ENCODE data around the gene CTPS1.
A peak's percentile ranks its signal among the peaks of the same experiment; 100 is the strongest.

CTPS1 gene

DNA sequence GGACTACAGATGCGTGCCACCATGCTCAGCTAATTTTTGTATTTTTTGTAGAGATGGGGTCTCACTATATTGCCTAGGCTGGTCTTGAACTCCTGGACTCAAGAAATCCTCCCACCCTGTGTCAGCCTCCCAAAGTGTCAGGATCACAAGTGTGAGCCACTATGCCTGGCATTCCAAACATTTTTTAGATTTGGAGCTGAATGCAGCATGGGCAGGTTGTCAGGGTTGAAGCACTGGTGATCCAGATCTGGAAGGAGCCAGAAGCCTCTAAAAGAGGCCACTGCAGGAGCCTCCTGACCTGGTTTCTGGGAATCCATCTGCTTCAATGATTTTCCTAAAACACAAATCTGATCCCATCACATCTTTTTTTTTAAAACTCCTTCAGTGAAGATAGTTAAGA lies 1.8 kb upstream of the CTPS1 start:
- no peak overlapping the region for H3K27ac ChIP-seq (ENCODE audit: low read length)
- H3F3A ChIP-seq (ENCODE audit: insufficient read depth, low read length): 0 out of 2 replicates have a peak, but pooled peaks cover 6% of the 10 kb centered on the region
- no peak overlapping the region for H3K4me2 ChIP-seq (ENCODE audit: low read depth, low read length)
- no peaks in the 10 kb centered on the region for H3K36me3 ChIP-seq (replicated peaks; ENCODE audit: insufficient read depth, low read length)
- H4K20me1 ChIP-seq (ENCODE audit: insufficient read depth, low read length): peaks cover 14% of the 10 kb centered on the region; the same call in 1 of the 2 replicates
- no peaks in the 10 kb centered on the region for H3K27me3 ChIP-seq (replicated peaks; ENCODE audit: insufficient read depth, low read length)
- TF ChIP-seq EZH2phosphoT487 (IDR thresholded peaks at IDR 0.05; ENCODE audit: low read length): no peak
- TF ChIP-seq, protein P1, sequence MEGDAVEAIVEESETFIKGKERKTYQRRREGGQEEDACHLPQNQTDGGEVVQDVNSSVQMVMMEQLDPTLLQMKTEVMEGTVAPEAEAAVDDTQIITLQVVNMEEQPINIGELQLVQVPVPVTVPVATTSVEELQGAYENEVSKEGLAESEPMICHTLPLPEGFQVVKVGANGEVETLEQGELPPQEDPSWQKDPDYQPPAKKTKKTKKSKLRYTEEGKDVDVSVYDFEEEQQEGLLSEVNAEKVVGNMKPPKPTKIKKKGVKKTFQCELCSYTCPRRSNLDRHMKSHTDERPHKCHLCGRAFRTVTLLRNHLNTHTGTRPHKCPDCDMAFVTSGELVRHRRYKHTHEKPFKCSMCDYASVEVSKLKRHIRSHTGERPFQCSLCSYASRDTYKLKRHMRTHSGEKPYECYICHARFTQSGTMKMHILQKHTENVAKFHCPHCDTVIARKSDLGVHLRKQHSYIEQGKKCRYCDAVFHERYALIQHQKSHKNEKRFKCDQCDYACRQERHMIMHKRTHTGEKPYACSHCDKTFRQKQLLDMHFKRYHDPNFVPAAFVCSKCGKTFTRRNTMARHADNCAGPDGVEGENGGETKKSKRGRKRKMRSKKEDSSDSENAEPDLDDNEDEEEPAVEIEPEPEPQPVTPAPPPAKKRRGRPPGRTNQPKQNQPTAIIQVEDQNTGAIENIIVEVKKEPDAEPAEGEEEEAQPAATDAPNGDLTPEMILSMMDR (IDR thresholded peaks at IDR 0.05; ENCODE audit: low read length): no peak
- no peak for TF ChIP-seq EZH2 (optimal IDR thresholded peaks at IDR 0.05; ENCODE audit: low read depth, low read length)
- no peak for DNase-seq
- H3K4me1 ChIP-seq (ENCODE audit: low read length): peaks cover 14% of the 10 kb centered on the region
- H3K9me3 ChIP-seq (replicated peaks; ENCODE audit: insufficient read depth, low read length): no peaks in the 10 kb centered on the region
- no peak overlapping the region for H3K9ac ChIP-seq (ENCODE audit: low read length)
- H2AFZ ChIP-seq (ENCODE audit: low read length): no peak overlapping the region
- H3K4me3 ChIP-seq (ENCODE audit: low read length): no peak overlapping the region
- peaks cover 28% of the 10 kb centered on the region for H3K79me2 ChIP-seq (ENCODE audit: low read length)
- no peaks in the 10 kb centered on the region for H3K9me2 ChIP-seq (replicated peaks; ENCODE audit: insufficient read depth, low read length)

GRCh38 chr1:40978886-40979240 lies 633 bp upstream of the CTPS1 start:
- Histone ChIP-seq H3K9me3 (replicated peaks; ENCODE audit: insufficient read depth, low read length) (no peaks in the 10 kb centered on the region), H4K20me1 (ENCODE audit: insufficient read depth, low read length) (peaks cover 18% of the 10 kb centered on the region; the same call in 1 of the 2 replicates), H3K36me3 (replicated peaks; ENCODE audit: insufficient read depth, low read length) (peaks cover 8% of the 10 kb centered on the region; the same call in 1 of the 2 replicates), H3K27me3 (replicated peaks; ENCODE audit: insufficient read depth, low read length) (no peaks in the 10 kb centered on the region), H3K9ac (ENCODE audit: low read length) (peak overlapping the region; percentile 97; the same call in 1 of the 2 replicates), H3K27ac (ENCODE audit: low read length) (no peak overlapping the region), H3K4me3 (ENCODE audit: low read length) (peak overlapping the region; percentile 80), H3F3A (ENCODE audit: insufficient read depth, low read length) (0 out of 2 replicates have a peak, but pooled peaks cover 6% of the 10 kb centered on the region), H3K9me2 (replicated peaks; ENCODE audit: insufficient read depth, low read length) (no peaks in the 10 kb centered on the region), H3K4me1 (ENCODE audit: low read length) (peaks cover 14% of the 10 kb centered on the region), H3K79me2 (ENCODE audit: low read length) (peaks cover 39% of the 10 kb centered on the region), H2AFZ (ENCODE audit: low read length) (peak overlapping the region; percentile 97), H3K4me2 (ENCODE audit: low read depth, low read length) (peak overlapping the region; percentile 85)
- TF ChIP-seq EZH2phosphoT487 (IDR thresholded peaks at IDR 0.05; ENCODE audit: low read length) (no peak), EZH2 (optimal IDR thresholded peaks at IDR 0.05; ENCODE audit: low read depth, low read length) (no peak)
- TF ChIP-seq, protein P1 (IDR thresholded peaks at IDR 0.05; ENCODE audit: low read length): no peak
- DNase-seq: no peak

- Histone ChIP-seq H3K9me3 (replicated peaks; ENCODE audit: insufficient read depth, low read length) (no peaks in the 10 kb centered on the region), H3K4me3 (ENCODE audit: low read length) (peak overlapping the region; percentile 85), H3K79me2 (ENCODE audit: low read length) (peaks cover 51% of the 10 kb centered on the region), H2AFZ (ENCODE audit: low read length) (peak overlapping the region; percentile 46), H3K4me1 (ENCODE audit: low read length) (peaks cover 14% of the 10 kb centered on the region), H3K36me3 (replicated peaks; ENCODE audit: insufficient read depth, low read length) (peaks cover 14% of the 10 kb centered on the region), H3K27me3 (replicated peaks; ENCODE audit: insufficient read depth, low read length) (no peaks in the 10 kb centered on the region), H4K20me1 (ENCODE audit: insufficient read depth, low read length) (peaks cover 20% of the 10 kb centered on the region; the same call in 1 of the 2 replicates), H3K9ac (ENCODE audit: low read length) (peak overlapping the region; percentile 97), H3K9me2 (replicated peaks; ENCODE audit: insufficient read depth, low read length) (no peaks in the 10 kb centered on the region), H3K4me2 (ENCODE audit: low read depth, low read length) (peak overlapping the region; percentile 93; the same call in 1 of the 2 replicates), H3K27ac (ENCODE audit: low read length) (peak overlapping the region; percentile 98; the same call in 1 of the 2 replicates), H3F3A (ENCODE audit: insufficient read depth, low read length) (0 out of 2 replicates have a peak, but pooled peaks cover 6% of the 10 kb centered on the region)
- DNase-seq: no peak
- no peak for TF ChIP-seq EZH2phosphoT487 (IDR thresholded peaks at IDR 0.05; ENCODE audit: low read length)
- no peak for TF ChIP-seq EZH2 (optimal IDR thresholded peaks at IDR 0.05; ENCODE audit: low read depth, low read length)
- TF ChIP-seq, protein P1 (IDR thresholded peaks at IDR 0.05; ENCODE audit: low read length): no peak
These were observed 564 bp downstream of the CTPS1 start for GRCh38 chr1:40980068-40980452.

Data from MM.1S (cell line).